GM19023 (cell line): ENCODE data around the gene RAB31.
A peak's percentile ranks its signal among the peaks of the same experiment; 100 is the strongest.

Experiments
- ATAC-seq: cut with Tn5 transposase; IDR thresholded peaks from one replicate; pipeline ENCODE4 v1.9.1; 2021; ENCODE audit warnings: mild to moderate bottlenecking, moderate library complexity; ENCODE audit not compliant: unreplicated experiment

The RAB31 gene

GRCh38 chr18:9858642-9859041 is 150.5 kb downstream of the RAB31 start:
- ATAC-seq, result no peak

GRCh38 chr18:9859232-9859631 is 151.1 kb downstream of the RAB31 start:
- no peak for ATAC-seq

- ATAC-seq, result no peak
These were observed 152.6 kb downstream of the RAB31 start for GRCh38 chr18:9860682-9861081.

GRCh38 chr18:9861157-9861556 is 153.1 kb downstream of the RAB31 start:
- peak; percentile 68 for ATAC-seq

GRCh38 chr18:9861933-9862332 is 153.8 kb downstream of the RAB31 start:
- no peak for ATAC-seq

- no peak for ATAC-seq
These were observed 154.6 kb downstream of the RAB31 start for GRCh38 chr18:9862686-9863085.

GRCh38 chr18:9863282-9863681 is 155.2 kb downstream of the RAB31 start:
- no peak for ATAC-seq

- ATAC-seq, result no peak
These were observed 157.8 kb downstream of the RAB31 start for GRCh38 chr18:9865764-9866490.

- no peak for ATAC-seq
These were observed 158.5 kb downstream of the RAB31 start for GRCh38 chr18:9866627-9867026.

GRCh38 chr18:9867071-9867594 is 159.0 kb downstream of the RAB31 start:
- ATAC-seq, result no peak

- no peak for ATAC-seq
These were observed 161.0 kb downstream of the RAB31 start for GRCh38 chr18:9868857-9869714.

- ATAC-seq, result no peak
These were observed 161.8 kb downstream of the RAB31 start for GRCh38 chr18:9869715-9870430.

- no peak for ATAC-seq
These were observed 162.4 kb downstream of the RAB31 start for GRCh38 chr18:9870431-9871008.

GRCh38 chr18:9871244-9871746 is 163.2 kb downstream of the RAB31 start:
- no peak for ATAC-seq

GRCh38 chr18:9872823-9873222 is 164.7 kb downstream of the RAB31 start:
- no peak for ATAC-seq

GRCh38 chr18:9874728-9875127 is 166.6 kb downstream of the RAB31 start:
- no peak for ATAC-seq

- ATAC-seq, result no peak
These were observed 168.2 kb downstream of the RAB31 start for GRCh38 chr18:9876212-9876866.

GRCh38 chr18:9876867-9877654 is 169.0 kb downstream of the RAB31 start:
- no peak for ATAC-seq

GRCh38 chr18:9877655-9878014 is 169.5 kb downstream of the RAB31 start:
- no peak for ATAC-seq
